ENCODE results near the gene ATP7A.
"Not testable (repeated sequence)": the region's sequence is repeated elsewhere in the genome, so short reads cannot be mapped to it uniquely, and the experiment has no call there.

ATP7A gene

DNA sequence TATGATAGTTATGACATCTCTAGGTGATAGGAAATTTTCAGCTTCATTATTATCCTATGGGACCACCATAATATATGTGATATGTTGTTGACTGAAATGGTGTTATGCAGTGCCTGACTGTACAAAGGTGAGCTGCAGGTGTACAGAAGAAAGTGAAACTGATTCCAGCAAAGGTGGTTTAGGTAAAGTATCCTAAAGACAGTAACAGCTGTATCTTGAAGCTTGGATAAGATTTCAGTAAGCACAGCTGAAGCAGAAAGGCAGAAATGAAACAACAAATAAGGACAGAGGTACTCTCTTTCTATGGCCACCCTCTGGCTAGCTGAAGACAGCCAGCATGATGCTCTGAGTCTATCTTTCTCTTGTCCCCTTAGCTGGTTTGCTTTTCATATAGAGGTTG lies 163.6 kb downstream of the ATP7A start:
- Histone ChIP-seq H3K4me2 (ENCODE audit: low read length) (no peak overlapping the region), H3K79me2 (ENCODE audit: insufficient read depth, low read length) (no peaks in the 10 kb centered on the region), H3K9me3 (ENCODE audit: low read length) (no peaks in the 10 kb centered on the region), H3K9me2 (ENCODE audit: low read depth, low read length) (no peaks in the 10 kb centered on the region), H3K9ac (ENCODE audit: low read length) (no peak overlapping the region), H3K4me3 (ENCODE audit: low read depth, low read length, poor library complexity, severe bottlenecking) (no peak overlapping the region), H3K27me3 (ENCODE audit: insufficient read depth, low read length) (no peaks in the 10 kb centered on the region), H4K20me1 (ENCODE audit: insufficient read depth, low read length) (no peaks in the 10 kb centered on the region), H3K27ac (ENCODE audit: low read depth, low read length, poor library complexity, severe bottlenecking) (no peak overlapping the region), H3K4me1 (ENCODE audit: insufficient read depth, low read length, severe bottlenecking) (no peaks in the 10 kb centered on the region), H3F3A (ENCODE audit: insufficient read depth, low read length) (no peaks in the 10 kb centered on the region), H2AFZ (ENCODE audit: low read length) (no peak overlapping the region), H3K36me3 (ENCODE audit: insufficient read depth, low read length) (no peaks in the 10 kb centered on the region)
- TF ChIP-seq EZH2 (IDR thresholded peaks at IDR 0.05; ENCODE audit: borderline replicate concordance, low read length): no peak
- TF ChIP-seq, protein P1, sequence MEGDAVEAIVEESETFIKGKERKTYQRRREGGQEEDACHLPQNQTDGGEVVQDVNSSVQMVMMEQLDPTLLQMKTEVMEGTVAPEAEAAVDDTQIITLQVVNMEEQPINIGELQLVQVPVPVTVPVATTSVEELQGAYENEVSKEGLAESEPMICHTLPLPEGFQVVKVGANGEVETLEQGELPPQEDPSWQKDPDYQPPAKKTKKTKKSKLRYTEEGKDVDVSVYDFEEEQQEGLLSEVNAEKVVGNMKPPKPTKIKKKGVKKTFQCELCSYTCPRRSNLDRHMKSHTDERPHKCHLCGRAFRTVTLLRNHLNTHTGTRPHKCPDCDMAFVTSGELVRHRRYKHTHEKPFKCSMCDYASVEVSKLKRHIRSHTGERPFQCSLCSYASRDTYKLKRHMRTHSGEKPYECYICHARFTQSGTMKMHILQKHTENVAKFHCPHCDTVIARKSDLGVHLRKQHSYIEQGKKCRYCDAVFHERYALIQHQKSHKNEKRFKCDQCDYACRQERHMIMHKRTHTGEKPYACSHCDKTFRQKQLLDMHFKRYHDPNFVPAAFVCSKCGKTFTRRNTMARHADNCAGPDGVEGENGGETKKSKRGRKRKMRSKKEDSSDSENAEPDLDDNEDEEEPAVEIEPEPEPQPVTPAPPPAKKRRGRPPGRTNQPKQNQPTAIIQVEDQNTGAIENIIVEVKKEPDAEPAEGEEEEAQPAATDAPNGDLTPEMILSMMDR (IDR thresholded peaks at IDR 0.05; ENCODE audit: low read length): no peak

DNA sequence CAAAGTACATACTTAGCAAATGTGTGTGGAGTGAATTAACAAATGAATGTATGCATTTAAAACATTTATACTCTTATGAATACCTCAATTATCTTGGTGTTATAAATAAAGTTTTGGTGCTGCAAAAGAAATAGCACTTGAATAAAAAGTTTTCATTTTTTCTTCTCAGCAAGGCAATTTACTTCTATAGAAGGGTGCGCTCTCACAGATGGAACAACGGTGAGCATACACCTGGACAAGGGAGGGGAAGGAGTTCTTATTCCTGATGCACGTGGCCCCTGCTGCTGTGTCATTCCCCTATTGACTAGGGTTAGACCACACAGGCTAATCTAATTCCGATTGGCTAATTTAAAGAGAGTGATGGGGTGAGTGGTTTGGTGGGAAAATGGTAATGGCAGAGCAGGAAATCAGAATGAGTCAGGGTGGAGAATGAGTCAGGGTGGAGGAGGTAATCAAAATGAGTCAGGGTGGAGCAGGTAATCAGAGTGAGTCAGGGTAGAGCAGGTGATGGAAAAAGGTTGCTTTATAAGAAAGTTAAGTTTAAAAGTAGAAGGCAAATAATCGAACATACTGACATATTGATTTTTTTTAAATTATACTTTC lies 165.4 kb downstream of the ATP7A start:
- Histone ChIP-seq H3K4me2 (ENCODE audit: low read length) (no peak overlapping the region), H3K4me3 (ENCODE audit: low read depth, low read length, poor library complexity, severe bottlenecking) (no peak overlapping the region), H3K9me3 (ENCODE audit: low read length) (no peaks in the 10 kb centered on the region), H3K9me2 (ENCODE audit: low read depth, low read length) (no peaks in the 10 kb centered on the region), H3K36me3 (ENCODE audit: insufficient read depth, low read length) (no peaks in the 10 kb centered on the region), H3K27ac (ENCODE audit: low read depth, low read length, poor library complexity, severe bottlenecking) (no peak overlapping the region), H3F3A (ENCODE audit: insufficient read depth, low read length) (no peaks in the 10 kb centered on the region), H3K4me1 (ENCODE audit: insufficient read depth, low read length, severe bottlenecking) (no peaks in the 10 kb centered on the region), H4K20me1 (ENCODE audit: insufficient read depth, low read length) (no peaks in the 10 kb centered on the region), H3K9ac (ENCODE audit: low read length) (no peak overlapping the region), H2AFZ (ENCODE audit: low read length) (no peak overlapping the region), H3K79me2 (ENCODE audit: insufficient read depth, low read length) (no peaks in the 10 kb centered on the region), H3K27me3 (ENCODE audit: insufficient read depth, low read length) (no peaks in the 10 kb centered on the region)
- no peak for TF ChIP-seq EZH2 (IDR thresholded peaks at IDR 0.05; ENCODE audit: borderline replicate concordance, low read length)
- TF ChIP-seq, protein P1 (IDR thresholded peaks at IDR 0.05; ENCODE audit: low read length): no peak

DNA sequence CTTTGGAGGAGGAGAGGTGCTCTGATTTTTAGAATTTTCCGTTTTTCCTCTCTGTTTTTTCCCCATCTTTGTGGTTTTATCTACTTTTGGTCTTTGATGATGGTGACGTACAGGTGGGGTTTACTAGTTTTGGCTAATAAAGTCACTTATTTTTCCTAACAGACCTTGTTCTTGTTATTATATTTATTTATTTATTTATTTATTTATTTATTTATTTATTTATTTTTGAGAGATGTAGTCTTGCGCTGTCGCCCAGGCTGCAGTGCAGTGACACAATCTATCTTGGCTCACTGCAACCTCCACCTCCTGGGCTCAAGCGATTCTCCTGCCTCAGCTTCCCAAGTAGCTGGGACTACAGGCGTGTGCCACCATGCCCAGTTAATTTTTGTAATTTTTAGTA lies 170.9 kb downstream of the ATP7A start:
- not testable (repeated sequence) for H3K9ac ChIP-seq (ENCODE audit: low read length); H3K27me3 ChIP-seq (ENCODE audit: insufficient read depth, low read length); H3K4me2 ChIP-seq (ENCODE audit: low read length); H3K36me3 ChIP-seq (ENCODE audit: insufficient read depth, low read length); H3K4me1 ChIP-seq (ENCODE audit: insufficient read depth, low read length, severe bottlenecking); H4K20me1 ChIP-seq (ENCODE audit: insufficient read depth, low read length); H3K27ac ChIP-seq (ENCODE audit: low read depth, low read length, poor library complexity, severe bottlenecking); H2AFZ ChIP-seq (ENCODE audit: low read length); H3F3A ChIP-seq (ENCODE audit: insufficient read depth, low read length); H3K9me3 ChIP-seq (ENCODE audit: low read length); H3K9me2 ChIP-seq (ENCODE audit: low read depth, low read length); H3K79me2 ChIP-seq (ENCODE audit: insufficient read depth, low read length); H3K4me3 ChIP-seq (ENCODE audit: low read depth, low read length, poor library complexity, severe bottlenecking)

DNA sequence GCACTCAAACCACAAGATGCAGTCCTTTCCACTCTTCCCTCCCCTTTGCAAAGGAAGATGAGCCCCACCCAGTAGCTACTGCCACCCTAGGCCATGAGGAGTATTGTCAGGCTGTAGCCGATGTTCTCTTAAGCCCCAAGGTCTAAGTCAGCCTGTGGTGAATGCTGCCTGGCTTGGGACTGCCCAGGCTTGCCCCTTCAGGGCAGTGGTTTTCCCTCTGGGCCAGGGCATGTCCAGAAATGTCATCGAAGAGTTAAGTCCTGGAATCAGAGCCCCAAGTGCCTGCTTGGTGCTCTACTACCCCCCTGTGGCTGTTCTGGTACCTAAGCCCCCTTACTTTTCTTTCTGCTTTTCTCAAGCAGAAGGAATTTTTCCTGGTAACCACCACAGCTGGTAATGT lies 181.8 kb downstream of the ATP7A start:
- Histone ChIP-seq H3K4me3 (ENCODE audit: low read depth, low read length, poor library complexity, severe bottlenecking) (no peak overlapping the region), H2AFZ (ENCODE audit: low read length) (no peak overlapping the region), H3K27me3 (ENCODE audit: insufficient read depth, low read length) (no peaks in the 10 kb centered on the region), H3K9ac (ENCODE audit: low read length) (no peak overlapping the region), H3K9me2 (ENCODE audit: low read depth, low read length) (no peaks in the 10 kb centered on the region), H3K36me3 (ENCODE audit: insufficient read depth, low read length) (no peaks in the 10 kb centered on the region), H3K27ac (ENCODE audit: low read depth, low read length, poor library complexity, severe bottlenecking) (no peak overlapping the region), H3K79me2 (ENCODE audit: insufficient read depth, low read length) (no peaks in the 10 kb centered on the region), H4K20me1 (ENCODE audit: insufficient read depth, low read length) (no peaks in the 10 kb centered on the region), H3K4me1 (ENCODE audit: insufficient read depth, low read length, severe bottlenecking) (no peaks in the 10 kb centered on the region), H3F3A (ENCODE audit: insufficient read depth, low read length) (no peaks in the 10 kb centered on the region), H3K9me3 (ENCODE audit: low read length) (no peaks in the 10 kb centered on the region), H3K4me2 (ENCODE audit: low read length) (no peak overlapping the region)
- no peak for TF ChIP-seq EZH2 (IDR thresholded peaks at IDR 0.05; ENCODE audit: borderline replicate concordance, low read length)
- TF ChIP-seq, protein P1 (IDR thresholded peaks at IDR 0.05; ENCODE audit: low read length): peak; percentile 41; the same call in 1 of the 2 replicates

Measured in OCI-LY1 (cell line).